NCI-H2171 treated with DMSO at 0.1 percent for 48 hours (cell line): ENCODE results near the gene CENPQ.
"Not testable (repeated sequence)": the region's sequence is repeated elsewhere in the genome, so short reads cannot be mapped to it uniquely, and the experiment has no call there.

Experiments used
- DNase-seq: peaks from one replicate; lab custom pipeline; 2025; lab: John Stamatoyannopoulos, UW

CENPQ gene

GRCh38 chr6:49462927-49463611, at the start of gene CENPQ, which contains the start of gene MMUT:
CENPQ (plus strand) TSS chr6:49463370; CDS start chr6:49470177, 6,807 bp downstream.
MMUT (minus strand) TSS chr6:49463253; CDS start chr6:49459466, 3,787 bp downstream.
- peak; percentile 97 for DNase-seq

DNA sequence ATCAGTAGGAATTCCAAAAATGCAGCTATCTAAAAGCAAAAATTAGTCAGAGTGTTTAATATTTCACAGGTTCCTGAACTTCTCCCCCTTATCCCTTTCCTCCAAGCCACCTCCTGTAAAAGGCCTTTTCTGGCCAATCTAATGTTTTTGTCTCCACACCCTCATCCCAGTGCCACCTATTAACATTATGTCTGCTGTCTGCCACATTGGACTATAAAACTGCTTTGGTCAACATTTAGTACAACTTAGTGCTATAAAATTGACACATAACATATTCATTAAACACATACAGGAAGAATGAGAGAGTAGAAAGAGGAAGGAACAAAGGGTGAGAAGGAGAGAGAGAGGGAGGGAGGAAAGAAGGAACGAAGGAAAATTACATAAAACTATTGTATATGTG, 47.8 kb upstream of the CENPQ start:
- DNase-seq, result no peak

DNA sequence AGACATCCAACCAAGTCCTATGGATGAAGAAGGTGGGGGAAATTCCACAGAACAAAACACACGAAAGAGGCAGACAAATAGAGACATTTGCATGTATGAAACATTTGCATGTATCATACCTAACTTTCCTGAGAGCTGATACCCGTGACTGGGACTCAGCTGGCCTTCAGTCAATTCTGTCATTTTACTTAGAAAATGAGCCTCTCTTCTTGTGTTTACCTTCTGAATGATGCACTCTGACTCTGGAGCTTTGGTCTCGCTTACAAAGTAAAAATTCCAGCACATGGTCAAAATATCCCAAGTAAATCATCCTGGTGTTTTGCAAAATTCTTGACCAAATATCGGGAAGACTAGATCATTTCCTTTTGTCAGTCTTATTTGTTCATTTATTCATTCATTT, 47.0 kb upstream of the CENPQ start:
- DNase-seq, result no peak

- peak; percentile 12 for DNase-seq
Measured at GRCh38 chr6:49423817-49424216, 39.4 kb upstream of the CENPQ start.

- no peak for DNase-seq
Measured at GRCh38 chr6:49430187-49430586, 33.0 kb upstream of the CENPQ start.

DNA sequence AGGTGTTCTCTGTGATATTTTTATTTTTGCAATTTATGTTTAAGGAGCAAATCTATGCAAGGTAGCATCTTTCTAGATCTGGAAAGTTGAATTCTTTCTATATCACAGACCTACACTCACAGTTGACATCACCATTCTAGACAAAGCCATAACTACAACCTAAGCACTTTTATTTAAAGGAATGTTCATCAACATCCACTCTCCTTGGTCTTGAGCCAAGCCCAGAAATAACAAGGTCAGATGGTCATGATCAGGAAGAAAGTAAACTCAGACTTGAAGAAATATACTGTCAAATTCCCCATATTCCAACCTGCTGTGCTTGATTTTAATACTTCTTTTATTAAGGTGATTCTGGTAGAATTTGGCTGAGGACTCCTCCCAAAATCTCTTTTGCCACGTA, 32.3 kb upstream of the CENPQ start:
- DNase-seq, result no peak

- DNase-seq, result peak; percentile 1
Measured at GRCh38 chr6:49453221-49453620, 9.9 kb upstream of the CENPQ start.

GRCh38 chr6:49454787-49455709, 8.1 kb upstream of the CENPQ start:
- peak; percentile 34 for DNase-seq

DNA sequence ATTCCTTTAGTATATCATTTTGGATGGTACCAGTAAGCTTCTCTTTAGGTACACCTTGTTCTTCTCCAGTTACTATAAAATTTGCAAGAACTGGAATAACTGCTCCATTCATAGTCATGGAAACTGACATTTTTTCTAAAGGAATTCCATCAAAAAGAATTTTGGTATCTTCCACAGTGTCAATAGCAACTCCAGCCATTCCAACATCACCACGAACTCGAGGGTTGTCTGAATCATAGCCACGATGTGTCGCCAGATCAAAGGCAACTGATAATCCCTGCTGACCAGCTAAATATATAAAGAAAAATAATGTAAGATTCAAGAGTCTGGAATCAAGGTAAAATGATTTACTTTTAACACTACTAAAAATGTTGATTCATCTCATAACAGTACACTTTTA, 5.4 kb upstream of the CENPQ start:
- DNase-seq, result no peak

- no peak for DNase-seq
Measured at GRCh38 chr6:49462071-49462470, 1.1 kb upstream of the CENPQ start.

- DNase-seq, result no peak
Measured at GRCh38 chr6:49462599-49462926, 607 bp upstream of the CENPQ start.

GRCh38 chr6:49463612-49463967, 420 bp downstream of the CENPQ start:
- DNase-seq, result no peak

- no peak for DNase-seq
Measured at GRCh38 chr6:49464691-49465090, 1.5 kb downstream of the CENPQ start.

DNA sequence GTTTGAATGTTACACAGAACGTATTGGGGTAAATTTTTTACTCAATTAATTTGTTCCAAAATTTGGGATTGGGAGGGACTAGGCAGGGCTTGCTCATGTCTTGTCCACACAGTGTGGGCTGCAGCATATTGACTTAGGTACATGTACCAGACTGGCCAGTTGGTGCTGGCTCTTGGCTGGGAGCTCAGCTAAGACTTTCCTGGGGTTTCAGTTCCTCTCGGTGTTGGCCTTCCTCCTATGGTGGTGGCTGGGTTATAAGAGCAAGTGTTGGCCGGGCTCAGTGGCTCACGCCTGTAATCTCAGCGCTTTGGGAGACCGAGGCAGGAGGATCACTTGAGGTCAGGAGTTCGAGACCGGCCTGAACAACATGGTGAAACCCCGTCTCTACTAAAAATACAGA, 4.9 kb downstream of the CENPQ start:
- no peak for DNase-seq

- not testable (repeated sequence) for DNase-seq
Measured at GRCh38 chr6:49476564-49476963, 13.4 kb downstream of the CENPQ start.

- no peak for DNase-seq
Measured at GRCh38 chr6:49479308-49479970, 16.3 kb downstream of the CENPQ start.

DNA sequence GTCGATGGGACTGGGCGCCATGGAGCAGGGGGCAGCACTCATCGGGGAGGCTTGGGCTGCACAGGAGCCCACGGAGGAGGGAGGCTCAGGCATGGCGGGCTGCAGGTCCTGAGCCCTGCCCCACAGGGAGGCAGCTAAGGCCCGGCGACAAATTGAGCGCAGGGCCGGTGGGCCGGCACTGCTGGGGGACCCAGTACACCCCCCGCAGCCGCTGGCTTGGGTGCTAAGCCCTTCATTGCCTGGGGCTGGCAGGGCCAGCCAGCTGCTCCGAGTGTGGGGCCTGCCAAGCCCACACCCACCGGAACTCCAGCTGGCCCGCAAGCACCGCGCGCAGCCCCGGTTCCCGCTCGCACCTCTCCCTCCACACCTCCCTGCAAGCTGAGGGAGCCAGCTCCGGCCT, 18.7 kb downstream of the CENPQ start:
- not testable (repeated sequence) for DNase-seq

GRCh38 chr6:49483380-49483779, 20.2 kb downstream of the CENPQ start:
- DNase-seq, result not testable (repeated sequence)

DNA sequence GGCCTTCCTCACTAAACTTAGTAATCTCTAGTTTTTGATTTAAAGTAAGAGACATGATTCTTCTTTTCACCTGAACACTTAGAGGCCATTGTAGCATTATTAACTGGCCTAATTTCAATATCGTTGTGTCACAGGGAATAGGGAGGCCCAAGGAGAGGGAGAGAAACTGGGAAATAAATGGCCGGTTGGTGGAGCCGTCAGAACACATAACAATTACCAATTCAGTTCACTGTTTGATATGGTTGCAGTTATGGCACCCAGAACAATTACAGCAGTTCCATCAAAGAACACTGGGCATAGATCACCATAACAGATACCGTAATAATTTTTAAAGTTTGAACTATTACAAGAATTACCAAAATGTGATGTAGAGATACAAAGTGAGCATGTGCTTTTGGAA, 27.5 kb downstream of the CENPQ start:
- DNase-seq, result no peak

DNA sequence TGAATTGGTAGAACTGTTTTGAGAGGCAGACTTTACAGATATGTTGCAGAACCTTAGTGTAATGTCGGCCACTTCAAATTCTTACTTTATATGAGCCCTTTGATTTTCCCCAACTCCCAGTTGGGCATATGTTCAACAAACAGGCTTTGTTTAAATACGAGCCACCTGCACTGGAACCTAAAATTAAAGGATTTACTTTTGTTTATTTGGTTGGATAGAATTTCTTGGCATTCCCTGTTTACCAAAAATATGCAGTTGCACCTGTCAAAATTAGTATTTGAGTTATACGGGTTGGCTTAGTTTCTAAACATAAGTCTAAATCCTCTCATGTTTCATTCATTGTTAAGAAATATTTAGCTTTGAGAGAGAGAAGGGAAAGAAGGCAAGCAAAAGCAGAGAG, 34.1 kb downstream of the CENPQ start:
- no peak for DNase-seq

- DNase-seq, result no peak
Measured at GRCh38 chr6:49499126-49499525, 36.0 kb downstream of the CENPQ start.

DNA sequence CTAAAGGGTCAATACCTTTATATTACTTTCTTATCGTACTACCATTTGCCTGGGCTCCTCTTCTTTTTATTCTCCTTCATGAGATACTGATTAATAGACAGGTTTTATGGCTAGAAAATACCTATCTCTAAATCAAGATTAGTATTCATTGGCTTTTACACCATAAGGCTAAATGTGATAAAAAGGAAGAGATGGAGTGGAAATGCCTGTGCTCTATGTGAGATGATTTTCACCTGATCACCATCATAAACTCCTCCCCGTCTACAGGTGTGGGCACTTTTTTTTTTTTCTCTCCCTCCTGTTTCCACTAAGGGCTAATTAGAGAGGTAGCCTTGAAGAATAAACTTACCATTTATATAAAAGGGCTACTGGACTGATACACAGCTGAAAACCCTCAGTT, 36.5 kb downstream of the CENPQ start, which contains the start of gene GLYATL3:
Gene GLYATL3, plus strand, starts transcription at position 301 of the 400 bp plus-strand sequence. CDS start 12,068 bp downstream, outside the sequence.
- no peak for DNase-seq

DNA sequence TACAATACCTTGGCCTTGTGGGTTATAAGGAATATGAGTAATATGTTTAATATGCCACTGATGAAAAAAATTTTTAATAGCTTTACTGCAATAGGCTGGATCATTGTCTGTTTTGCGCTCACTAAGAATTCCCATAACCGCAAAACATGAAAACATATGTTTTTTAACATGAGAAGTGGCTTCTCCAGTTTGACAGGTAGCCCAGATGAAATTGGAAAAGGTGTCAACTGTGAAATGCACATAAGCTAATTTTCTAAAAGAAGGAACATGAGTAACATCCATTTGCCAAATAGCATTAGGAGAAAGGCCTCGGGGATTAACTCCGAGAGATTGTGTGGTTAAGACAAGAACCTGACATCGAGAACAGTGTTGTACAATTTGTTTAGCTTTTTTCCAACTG, 41.5 kb downstream of the CENPQ start:
- no peak for DNase-seq
